Muscle layer of duodenum (tissue), 2 donors: ENCODE data around the gene PCDHA1.

Experiments used
- H3K27ac ChIP-seq: one replicate; pipeline ENCODE4 v1.7.0; 2013; ENCODE audit warnings: mild to moderate bottlenecking, low read length
- H3K27me3 ChIP-seq: one replicate; pipeline ENCODE4 v1.7.0; 2013; ENCODE audit warnings: low read depth, mild to moderate bottlenecking, control low read depth, low read length
- H3K36me3 ChIP-seq, 2 donors: one replicate each; pipeline ENCODE4 v1.7.0; 2013; ENCODE audit warnings: low read length in 2 of 2, control low read depth in 1 of 2, mild to moderate bottlenecking in 1 of 2; ENCODE audit not compliant: insufficient read depth in 2 of 2, control insufficient read depth in 1 of 2
- H3K4me1 ChIP-seq, 2 donors: one replicate each; pipeline ENCODE4 v1.7.0; 2013; ENCODE audit warnings: low read length in 2 of 2, mild to moderate bottlenecking in 2 of 2, control low read depth in 1 of 2, moderate library complexity in 1 of 2; ENCODE audit not compliant: insufficient read depth in 2 of 2, control insufficient read depth in 1 of 2
- H3K4me3 ChIP-seq, 2 donors: one replicate each; pipeline ENCODE4 v1.7.0; 2013; ENCODE audit warnings: low read length in 2 of 2, low read depth in 1 of 2, mild to moderate bottlenecking in 1 of 2
- H3K9me3 ChIP-seq, 2 donors: one replicate each; pipeline ENCODE4 v1.7.0; 2013; ENCODE audit warnings: low read length in 2 of 2, control low read depth in 1 of 2, mild to moderate bottlenecking in 1 of 2; ENCODE audit not compliant: control insufficient read depth in 1 of 2
- donor health status: healthy.

The PCDHA1 gene

DNA sequence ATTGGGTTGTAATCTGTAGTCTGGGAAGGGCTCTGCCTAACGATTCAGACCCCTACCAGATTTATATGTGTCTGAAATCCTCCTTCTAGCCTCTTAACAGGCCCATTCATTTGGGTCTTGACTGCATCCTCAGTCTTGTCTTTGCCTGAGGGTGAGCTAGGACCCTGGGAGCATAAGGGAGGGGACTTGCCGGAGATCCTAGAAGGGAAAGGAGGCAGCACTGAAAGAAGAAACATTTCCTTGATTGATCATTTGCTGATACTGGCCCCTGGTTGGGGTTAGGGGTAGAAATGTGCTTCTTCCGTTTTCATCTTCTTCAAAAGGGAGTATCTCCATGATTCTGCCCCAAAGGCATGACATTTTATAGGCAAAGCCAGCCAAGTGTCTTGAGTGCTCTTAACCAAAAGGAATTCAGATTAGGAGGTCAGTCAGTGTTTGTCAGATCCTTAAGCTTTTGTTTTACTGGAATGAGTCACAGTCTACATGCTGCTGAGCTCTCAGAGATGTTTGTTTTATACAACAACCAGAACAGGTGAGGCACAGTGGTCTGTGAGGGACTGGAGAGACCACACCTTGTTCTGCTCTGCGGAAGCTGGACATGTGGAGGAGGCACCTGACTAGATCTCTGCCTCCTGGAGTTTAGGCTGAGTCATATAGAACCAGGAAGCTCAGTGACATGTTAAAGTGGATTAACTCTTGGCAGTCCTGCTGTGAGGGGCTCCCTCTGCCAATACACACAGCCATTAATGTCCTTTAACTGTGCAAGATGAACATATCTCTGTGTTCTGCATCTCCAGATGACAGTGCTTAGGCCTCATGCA, 218.1 kb downstream of the PCDHA1 start:
- H3K36me3 ChIP-seq = no peaks in the 10 kb centered on the region
- H3K27me3 ChIP-seq = peaks cover 5% of the 10 kb centered on the region
- peaks cover 0 to 8% of the 10 kb centered on the region in 2 donors for H3K4me1 ChIP-seq
- no peak overlapping the region for H3K27ac ChIP-seq
- no peaks in the 10 kb centered on the region for H3K9me3 ChIP-seq
- no peak overlapping the region for H3K4me3 ChIP-seq

DNA sequence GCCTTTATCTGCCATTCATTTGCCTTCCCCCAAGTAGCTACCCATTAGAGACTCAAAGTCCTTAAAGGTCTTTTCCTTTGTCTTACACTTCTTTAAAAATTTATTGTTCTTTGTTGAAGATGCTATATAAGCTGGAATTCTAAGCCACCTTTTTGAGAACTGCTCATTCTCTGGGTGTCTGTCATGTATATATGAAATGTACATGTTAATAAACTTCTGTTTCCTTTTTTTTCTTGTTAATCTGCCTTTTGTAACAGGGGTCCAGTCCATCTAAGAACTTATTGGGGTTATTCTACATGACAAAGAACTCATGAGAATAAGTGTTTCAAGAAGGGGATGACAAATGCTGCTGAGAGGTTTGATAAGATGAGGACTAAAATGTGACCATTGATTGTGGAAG, 221.9 kb downstream of the PCDHA1 start:
- no peaks in the 10 kb centered on the region for H3K27me3 ChIP-seq
- no peaks in the 10 kb centered on the region for H3K9me3 ChIP-seq
- H3K36me3 ChIP-seq = no peaks in the 10 kb centered on the region
- no peak overlapping the region for H3K27ac ChIP-seq
- no peak overlapping the region for H3K4me3 ChIP-seq
- H3K4me1 ChIP-seq = no peaks in the 10 kb centered on the region

DNA sequence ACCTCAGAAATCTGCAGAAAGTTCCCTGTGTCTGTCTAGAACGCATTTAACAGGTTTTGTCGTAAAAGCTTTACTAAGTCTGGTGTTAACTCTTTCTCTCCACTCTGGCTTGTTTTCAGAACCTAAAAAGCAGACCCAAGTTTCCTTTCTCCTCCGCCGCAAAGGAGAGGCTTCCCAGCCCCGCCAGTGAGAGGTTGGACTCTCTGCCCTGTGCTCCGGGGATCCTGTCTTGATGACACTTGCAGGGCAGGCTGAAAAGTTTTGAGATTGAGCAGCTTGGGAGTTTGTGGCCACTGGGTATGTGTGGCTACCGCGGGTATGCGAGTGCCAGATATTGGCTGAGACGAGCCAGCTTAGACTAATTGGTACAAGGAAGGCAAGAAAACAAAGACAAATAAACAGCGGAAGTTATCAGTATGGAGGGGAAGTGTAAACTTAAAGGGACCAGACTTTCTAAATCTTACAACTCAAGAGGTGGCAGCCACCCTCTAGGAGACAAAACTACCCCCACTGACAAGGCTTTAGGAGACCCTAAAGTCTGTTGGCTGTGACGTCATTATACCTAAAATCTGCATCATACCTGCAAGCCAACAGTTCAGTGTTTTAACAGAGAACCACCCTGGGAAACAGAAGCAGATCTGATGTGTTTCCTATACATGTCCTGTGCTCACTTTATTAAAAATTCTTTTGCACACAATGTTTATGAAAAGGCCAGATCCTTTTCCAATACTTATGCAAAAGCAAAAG, 224.3 kb downstream of the PCDHA1 start:
- Histone ChIP-seq H3K4me3 (no peak overlapping the region), H3K9me3 (no peaks in the 10 kb centered on the region), H3K36me3 (no peaks in the 10 kb centered on the region), H3K4me1 (no peaks in the 10 kb centered on the region), H3K27me3 (no peaks in the 10 kb centered on the region), H3K27ac (no peak overlapping the region)

DNA sequence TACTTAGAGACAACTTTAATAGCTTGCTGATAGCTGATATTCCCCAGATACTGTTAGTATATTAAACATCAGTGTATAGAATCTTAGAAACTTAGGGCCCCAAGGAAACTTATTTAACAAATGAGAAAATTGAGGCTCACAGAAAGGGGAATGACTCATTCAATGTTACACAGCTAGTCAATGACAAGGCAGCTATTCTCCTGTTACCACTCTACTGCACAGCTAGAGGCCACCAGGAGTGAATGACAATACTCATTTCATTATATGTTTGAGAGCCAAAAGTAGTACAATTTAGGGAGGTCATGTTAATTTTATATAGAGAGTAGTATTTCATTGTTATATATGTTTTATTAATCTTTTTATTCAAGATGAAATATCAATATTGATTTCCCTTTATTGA, 232.0 kb downstream of the PCDHA1 start:
- no peaks in the 10 kb centered on the region for H3K9me3 ChIP-seq
- no peaks in the 10 kb centered on the region for H3K36me3 ChIP-seq
- no peak overlapping the region for H3K27ac ChIP-seq
- H3K4me3 ChIP-seq = no peak overlapping the region
- H3K4me1 ChIP-seq = no peaks in the 10 kb centered on the region
- no peaks in the 10 kb centered on the region for H3K27me3 ChIP-seq

DNA sequence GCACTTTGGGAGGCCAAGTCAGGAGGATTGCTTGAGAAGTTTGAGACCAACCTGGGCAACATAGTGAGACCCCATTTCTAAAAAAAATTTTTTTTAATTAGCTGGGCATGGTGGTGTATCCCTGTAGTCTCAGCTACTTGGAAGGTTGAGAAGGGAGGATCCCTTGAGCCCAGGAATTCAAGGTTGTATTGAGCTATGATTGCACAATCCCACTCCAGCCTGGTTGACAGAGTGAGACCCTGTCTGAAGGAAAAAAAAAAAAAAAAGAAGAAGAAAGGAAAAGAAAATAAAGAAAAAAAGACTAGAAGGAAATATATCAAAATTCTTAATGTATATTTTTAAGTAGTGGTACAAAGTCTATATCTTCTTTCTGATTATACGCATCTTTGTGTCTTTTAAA, 236.4 kb downstream of the PCDHA1 start:
- Histone ChIP-seq H3K4me3 (no peak overlapping the region), H3K36me3 (no peaks in the 10 kb centered on the region), H3K4me1 (no peaks in the 10 kb centered on the region), H3K27ac (no peak overlapping the region), H3K9me3 (peaks cover 0 to 5% of the 10 kb centered on the region in 2 donors), H3K27me3 (no peaks in the 10 kb centered on the region)

DNA sequence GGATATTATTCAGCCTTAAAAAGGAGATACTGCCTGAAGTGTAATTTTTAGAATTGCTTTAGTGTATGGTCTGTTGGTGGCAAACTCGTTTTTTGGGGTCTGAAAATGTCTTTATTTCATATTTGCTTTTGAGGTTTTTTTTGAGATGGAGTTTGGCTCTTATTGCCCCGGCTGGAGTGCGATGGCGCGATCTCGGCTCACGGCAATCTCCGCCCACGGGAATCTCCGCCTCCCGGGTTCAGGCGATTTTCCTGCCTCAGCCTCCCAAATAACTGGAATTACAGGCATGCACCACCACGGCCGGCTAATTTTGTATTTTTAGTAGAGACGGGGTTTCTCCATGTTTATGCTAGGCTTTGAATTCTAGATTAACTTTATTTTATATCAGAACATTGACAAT, 245.1 kb downstream of the PCDHA1 start:
- H3K27me3 ChIP-seq = no peaks in the 10 kb centered on the region
- H3K9me3 ChIP-seq = no peaks in the 10 kb centered on the region
- no peak overlapping the region for H3K4me3 ChIP-seq
- H3K4me1 ChIP-seq = no peaks in the 10 kb centered on the region
- no peaks in the 10 kb centered on the region for H3K36me3 ChIP-seq
- no peak overlapping the region for H3K27ac ChIP-seq

DNA sequence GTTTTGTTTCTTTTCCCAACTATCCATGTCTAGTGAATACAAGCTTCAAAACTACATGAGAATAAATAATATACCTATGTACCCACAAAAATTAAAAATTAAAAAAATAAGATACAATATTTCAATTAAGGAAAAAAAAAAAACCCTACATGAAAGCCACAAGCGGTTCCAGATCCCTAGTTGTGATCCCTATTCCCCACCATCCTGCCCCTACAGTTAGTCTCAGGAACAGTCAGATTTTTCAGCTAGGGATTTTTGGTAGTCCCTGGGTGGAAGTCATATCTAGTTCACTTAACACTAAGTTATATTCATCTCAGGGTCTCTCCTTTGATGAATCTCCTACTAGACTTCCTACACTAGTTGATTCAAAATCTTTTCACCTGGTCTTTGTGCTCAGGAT, 246.7 kb downstream of the PCDHA1 start:
- H3K36me3 ChIP-seq = no peaks in the 10 kb centered on the region
- no peaks in the 10 kb centered on the region for H3K27me3 ChIP-seq
- no peak overlapping the region for H3K27ac ChIP-seq
- no peaks in the 10 kb centered on the region for H3K4me1 ChIP-seq
- no peak overlapping the region for H3K4me3 ChIP-seq
- no peaks in the 10 kb centered on the region for H3K9me3 ChIP-seq

DNA sequence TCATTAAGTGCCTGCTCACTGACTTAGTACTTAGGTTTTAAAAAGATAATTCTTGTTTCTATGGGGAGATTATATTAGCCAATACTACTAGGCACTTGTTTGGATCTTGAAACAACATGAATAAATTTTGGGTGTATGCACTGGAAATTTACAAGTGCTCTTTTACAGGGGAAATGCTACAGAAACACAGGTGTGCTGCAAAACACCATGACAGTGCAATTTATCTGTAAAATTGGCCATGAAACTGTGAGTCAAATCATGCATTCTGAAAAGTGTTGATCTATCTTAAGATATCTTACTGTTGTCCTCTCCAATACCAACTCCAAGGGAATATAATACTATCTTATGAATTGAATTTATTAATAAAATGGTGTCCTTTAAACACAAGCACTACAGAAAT, 253.1 kb downstream of the PCDHA1 start:
- Histone ChIP-seq H3K9me3 (no peaks in the 10 kb centered on the region), H3K27ac (no peak overlapping the region), H3K27me3 (no peaks in the 10 kb centered on the region), H3K4me3 (no peak overlapping the region), H3K36me3 (no peaks in the 10 kb centered on the region), H3K4me1 (peaks cover 0 to 16% of the 10 kb centered on the region in 2 donors)

DNA sequence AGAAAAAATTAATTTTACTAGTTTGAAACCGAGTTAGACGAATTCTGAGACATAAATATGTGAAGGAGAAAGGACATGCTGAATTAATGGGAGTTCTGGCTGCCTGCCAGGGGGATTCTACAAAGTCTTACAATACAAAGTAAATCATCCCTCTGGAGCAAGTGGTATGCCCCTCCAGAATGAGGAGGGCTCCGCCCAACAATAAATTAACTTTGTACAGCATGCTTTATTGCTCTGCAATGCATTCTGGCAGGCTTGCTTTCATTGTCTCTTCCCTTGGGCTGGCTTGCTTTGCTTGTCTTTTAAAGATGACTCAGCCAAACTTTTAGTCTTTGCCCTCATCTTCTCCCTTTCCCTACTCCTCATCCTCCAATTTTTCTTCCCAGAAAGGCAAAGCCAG, 253.6 kb downstream of the PCDHA1 start:
- Histone ChIP-seq H3K27me3 (no peaks in the 10 kb centered on the region), H3K36me3 (no peaks in the 10 kb centered on the region), H3K9me3 (no peaks in the 10 kb centered on the region), H3K27ac (no peak overlapping the region), H3K4me1 (peaks cover 0 to 16% of the 10 kb centered on the region in 2 donors), H3K4me3 (peak overlapping the region in 1 of 2 donors; percentile 68)

DNA sequence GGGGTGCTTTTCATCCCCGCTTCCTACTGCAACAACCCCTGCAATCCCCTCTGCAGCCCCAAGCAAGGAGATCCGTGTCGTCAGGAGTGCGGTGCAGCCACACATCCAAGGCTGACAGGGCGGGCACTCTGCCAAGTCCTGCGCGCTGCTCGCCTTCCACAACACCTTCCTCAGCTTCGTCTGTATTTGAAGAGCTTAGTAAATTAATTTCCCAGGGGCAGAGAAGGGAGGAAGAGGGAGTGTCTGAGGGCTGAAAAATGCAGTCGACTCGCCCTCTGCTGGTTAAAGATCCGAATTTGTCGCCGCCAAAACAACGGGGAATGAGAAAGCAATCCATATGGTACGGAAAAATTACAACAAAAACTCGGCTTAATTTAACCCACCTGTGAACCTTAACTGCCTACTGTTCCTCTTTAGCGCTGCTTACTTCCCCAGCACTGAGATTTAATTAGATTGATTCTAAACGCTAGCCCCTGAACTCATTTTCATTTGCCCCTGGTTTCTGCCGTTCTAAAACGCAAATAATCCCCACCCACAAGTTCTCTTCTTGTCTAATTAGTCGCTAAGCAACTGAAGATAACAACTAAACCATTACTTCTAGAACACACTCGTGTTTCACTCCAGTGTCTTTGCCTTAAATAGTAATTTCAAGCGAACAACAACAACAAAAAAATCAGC, 254.3 kb downstream of the PCDHA1 start:
- H3K27ac ChIP-seq = peak overlapping the region; percentile 50
- no peaks in the 10 kb centered on the region for H3K9me3 ChIP-seq
- no peaks in the 10 kb centered on the region for H3K36me3 ChIP-seq
- peak overlapping the region; percentile 56 to 68 for H3K4me3 ChIP-seq
- H3K27me3 ChIP-seq = no peaks in the 10 kb centered on the region
- peaks cover 0 to 16% of the 10 kb centered on the region in 2 donors for H3K4me1 ChIP-seq

DNA sequence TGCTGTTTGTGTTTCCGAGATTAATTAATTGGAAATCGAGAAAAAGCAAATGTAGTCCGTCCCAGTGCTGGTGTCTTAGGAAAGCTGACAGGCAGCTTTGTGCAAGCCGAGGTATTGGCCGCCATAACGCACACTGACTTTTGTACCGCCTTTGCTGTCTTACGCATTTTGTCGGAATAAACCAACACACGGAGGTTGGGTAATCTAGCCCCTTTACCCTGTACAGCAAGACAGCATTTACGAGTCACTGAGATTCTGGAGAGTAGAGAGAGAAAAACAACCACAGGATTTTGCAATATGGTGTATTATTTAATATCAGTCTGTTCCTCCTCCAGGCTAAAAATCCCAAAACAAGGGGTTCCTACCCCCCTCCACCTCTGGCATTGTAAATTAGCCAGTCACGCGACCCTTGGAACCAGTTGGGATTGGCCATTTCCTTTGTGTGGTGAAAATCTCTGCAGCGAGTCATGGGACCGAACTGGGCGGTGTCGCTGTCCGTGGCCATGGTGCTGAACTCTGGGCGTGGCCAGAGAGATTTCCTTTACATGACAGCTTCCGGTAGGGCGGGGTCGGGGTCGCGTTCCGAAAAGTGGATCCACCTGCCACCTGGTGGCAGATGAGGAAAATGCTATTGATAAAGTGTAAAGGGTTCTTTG, 255.0 kb downstream of the PCDHA1 start:
- H3K4me3 ChIP-seq = peak overlapping the region; percentile 56 to 68
- no peaks in the 10 kb centered on the region for H3K36me3 ChIP-seq
- peaks cover 0 to 16% of the 10 kb centered on the region in 2 donors for H3K4me1 ChIP-seq
- peak overlapping the region; percentile 50 for H3K27ac ChIP-seq
- H3K9me3 ChIP-seq = no peaks in the 10 kb centered on the region
- no peaks in the 10 kb centered on the region for H3K27me3 ChIP-seq
